HepG2 (cell line): ENCODE data around the gene CYP20A1. TPM values are rescaled to one million over a fixed set of nuclear protein-coding genes. Genes with fewer than 3 reads are reported as not detected.

Source experiments
- ELK4 ChIP-seq: sonication (generic); formaldehyde crosslinking; IDR thresholded peaks from 2 replicates; pipeline ENCODE4 v1.9.0; 2021; ENCODE audit warnings: missing genetic modification reagents, borderline replicate concordance
- ETV5 ChIP-seq: IDR thresholded peaks from 2 replicates; pipeline ENCODE4 v1.6.1; 2018; ENCODE audit warnings: missing biosample characterization, missing genetic modification reagents, inconsistent platforms, borderline replicate concordance
- GABPB1 ChIP-seq: IDR thresholded peaks from 2 replicates; pipeline ENCODE4 v1.6.1; 2016; ENCODE audit warnings: mild to moderate bottlenecking, missing genetic modification reagents, moderate library complexity, missing compliant biosample characterization
- HDAC1 ChIP-seq: sonication (generic); formaldehyde crosslinking; IDR thresholded peaks from 2 replicates; pipeline ENCODE4 v1.5.1; 2020; ENCODE audit warnings: mild to moderate bottlenecking, missing genetic modification reagents
- HIVEP1 ChIP-seq: sonication (generic); formaldehyde crosslinking; IDR thresholded peaks from 2 replicates; pipeline ENCODE4 v1.4.0; 2020; ENCODE audit warnings: mild to moderate bottlenecking, missing genetic modification reagents
- KDM2A ChIP-seq: sonication (generic); formaldehyde crosslinking; IDR thresholded peaks from 2 replicates; pipeline ENCODE4 v1.4.0; 2020; ENCODE audit warnings: low read depth, missing genetic modification reagents, borderline replicate concordance
- KMT2A ChIP-seq: sonication (generic); formaldehyde crosslinking; IDR thresholded peaks from 2 replicates; pipeline ENCODE4 v1.4.0; 2020; ENCODE audit warnings: missing genetic modification reagents
- MEIS1 ChIP-seq: sonication (generic); formaldehyde crosslinking; IDR thresholded peaks from 2 replicates; pipeline ENCODE4 v1.9.0; 2021; ENCODE audit warnings: mild to moderate bottlenecking, missing genetic modification reagents, moderate library complexity, borderline replicate concordance
- MYC ChIP-seq: sonication (generic); formaldehyde crosslinking; IDR thresholded peaks from 2 replicates; pipeline ENCODE4 v1.9.0; 2021; ENCODE audit warnings: missing genetic modification reagents, borderline replicate concordance
- PATZ1 ChIP-seq: sonication (generic); formaldehyde crosslinking; IDR thresholded peaks from 2 replicates; pipeline ENCODE4 v1.4.0; 2020; ENCODE audit warnings: missing genetic modification reagents
- SAP130 ChIP-seq: IDR thresholded peaks from 2 replicates; pipeline ENCODE4 v1.6.1; 2016; ENCODE audit warnings: low read depth
- SMARCC2 ChIP-seq: fragments of 450-650 bp; IDR thresholded peaks from 2 replicates; pipeline ENCODE4 v1.6.1; 2017; ENCODE audit warnings: antibody characterized with exemption, mild to moderate bottlenecking
- SP5 ChIP-seq: IDR thresholded peaks from 2 replicates; pipeline ENCODE4 v1.6.1; 2016; ENCODE audit warnings: low read depth, borderline replicate concordance
- SRY ChIP-seq: sonication (generic); formaldehyde crosslinking; IDR thresholded peaks from 2 replicates; pipeline ENCODE4 v1.8.0; 2022; ENCODE audit warnings: mild to moderate bottlenecking, missing genetic modification reagents
- TFDP1 ChIP-seq: IDR thresholded peaks from 2 replicates; pipeline ENCODE4 v1.6.1; 2016; ENCODE audit warnings: missing compliant biosample characterization, missing genetic modification reagents, borderline replicate concordance
- TSC22D2 ChIP-seq: sonication (generic); formaldehyde crosslinking; IDR thresholded peaks from 2 replicates; pipeline ENCODE4 v1.5.1; 2020; ENCODE audit warnings: missing genetic modification reagents, mild to moderate bottlenecking, borderline replicate concordance
- YY1 ChIP-seq: IDR thresholded peaks from 2 replicates; pipeline ENCODE4 v1.6.1; 2011; ENCODE audit warnings: low read length, low read depth, moderate library complexity, mild to moderate bottlenecking; ENCODE audit not compliant: insufficient read depth, insufficient replicate concordance
- ZFP37 ChIP-seq: sonication (generic); formaldehyde crosslinking; IDR thresholded peaks from 2 replicates; pipeline ENCODE4 v1.4.0; 2020; ENCODE audit warnings: missing genetic modification reagents, borderline replicate concordance
- ZNF234 ChIP-seq: sonication (generic); formaldehyde crosslinking; conservative IDR thresholded peaks from 2 replicates; pipeline ENCODE4 v1.5.1; 2020; ENCODE audit warnings: mild to moderate bottlenecking, missing genetic modification reagents
- ZNF333 ChIP-seq: sonication (generic); formaldehyde crosslinking; IDR thresholded peaks from 2 replicates; pipeline ENCODE4 v1.4.0; 2020; ENCODE audit warnings: mild to moderate bottlenecking, missing genetic modification reagents, borderline replicate concordance
- ZNF713 ChIP-seq: sonication (generic); formaldehyde crosslinking; IDR thresholded peaks from 2 replicates; pipeline ENCODE4 v1.4.0; 2020; ENCODE audit warnings: mild to moderate bottlenecking, missing genetic modification reagents
- ZNF746 ChIP-seq: sonication (generic); formaldehyde crosslinking; IDR thresholded peaks from 2 replicates; pipeline ENCODE4 v1.8.0; 2022; ENCODE audit warnings: mild to moderate bottlenecking, missing genetic modification reagents
- ZNF761 ChIP-seq: sonication (generic); formaldehyde crosslinking; conservative IDR thresholded peaks from 2 replicates; pipeline ENCODE4 v1.4.0; 2020; ENCODE audit warnings: mild to moderate bottlenecking, missing genetic modification reagents
- polyA plus RNA-seq, 8 experiments: library from polyadenylated mRNA; depleted of rRNA in 3 of 8; stranded (reverse) in 7 of 8; unstranded in 1 of 8; fragments of >200 nt; fragmentation: Illumina TruSeq in 4 of 8; extraction: Trizol in 4 of 8; gene quantifications; 2 replicates each; pipeline versions ENCODE4 v1.2.1 to v1.2.3, GENCODE V29; 2011 to 2016; ENCODE audit warnings: low read depth in 4 of 8, missing spikeins in 1 of 8, mixed read lengths in 1 of 8; ENCODE audit not compliant: insufficient read depth in 1 of 8
- total RNA-seq, 5 experiments: library from RNA; depleted of rRNA; stranded (reverse); fragments of >200 nt; fragmentation: Illumina TruSeq; extraction: Trizol; gene quantifications; 2 replicates each; pipeline ENCODE4 v1.2.3, GENCODE V29; 2016; ENCODE audit warnings: low read depth in 1 of 5

Gene CYP20A1
- total and polyA plus RNA-seq, 2 of the 13 experiments (the other 11 are each of a cell fraction or from before 2014, with no cell fraction given), result 9.6 to 35.3 TPM

GRCh38 chr2:203328760-203329540 is 90.1 kb downstream of the CYP20A1 start (continued):
- TF ChIP-seq ZNF333 (no peak), YY1 (no peak), SMARCC2 (no peak), SRY (CRISPR knock-in tag) (peak; percentile 68; the same call in 1 of the 2 replicates), ZNF234 (0 out of 2 replicates have a peak, but pooled peaks have one; percentile 9), KDM2A (CRISPR knock-in tag) (0 out of 2 replicates have a peak, but pooled peaks have one; percentile 65), ZFP37 (0 out of 2 replicates have a peak, but pooled peaks have one; percentile 4), ZNF761 (0 out of 2 replicates have a peak, but pooled peaks have one; percentile 8), ETV5 (peak; percentile 49; the same call in 1 of the 2 replicates), SP5 (CRISPR knock-in tag) (peak; percentile 40; the same call in 1 of the 2 replicates), MYC (peak; percentile 55; the same call in 1 of the 2 replicates), KMT2A (CRISPR knock-in tag) (peak; percentile 70), TSC22D2 (CRISPR knock-in tag) (0 out of 2 replicates have a peak, but pooled peaks have one; percentile 32), TFDP1 (CRISPR knock-in tag) (peak; percentile 58; the same call in 1 of the 2 replicates), HIVEP1 (CRISPR knock-in tag) (0 out of 2 replicates have a peak, but pooled peaks have one; percentile 21), SAP130 (peak; percentile 32; the same call in 1 of the 2 replicates), PATZ1 (CRISPR knock-in tag) (peak; percentile 90), HDAC1 (CRISPR knock-in tag) (peak; percentile 32; the same call in 1 of the 2 replicates), ZNF746 (CRISPR knock-in tag) (peak; percentile 72; the same call in 1 of the 2 replicates), ZNF713 (no peak), MEIS1 (CRISPR knock-in tag) (0 out of 2 replicates have a peak, but pooled peaks have one; percentile 1), GABPB1 (CRISPR knock-in tag) (0 out of 2 replicates have a peak, but pooled peaks have one; percentile 10), ELK4 (no peak)
